Pancreas (tissue), 10 donors: ENCODE data around the gene RET. TPM values are rescaled to one million over a fixed set of nuclear protein-coding genes. Genes with fewer than 3 reads are reported as not detected.
A peak's percentile ranks its signal among the peaks of the same experiment; 100 is the strongest.

Experiments used
- ATAC-seq, 4 donors: fragments of 200-7000 bp; cut with Tn5 transposase; one replicate each; pipeline versions ENCODE4 v1.8.0 to v1.9.1; 2020; ENCODE audit warnings: mild to moderate bottlenecking in 4 of 4, moderate library complexity in 4 of 4
- DNase-seq, 6 donors: peaks; one replicate each; pipeline ENCODE4 v3.0.0-alpha.2; 2020
- FAIRE-seq: peaks from 2 replicates; lab custom pipeline; 2012; peaks lifted over from hg19 to GRCh38; lab: Jason Lieb, UNC
- H3K27ac ChIP-seq, 4 donors: fragments of 200-600 bp; sonication (generic); 1 replicate in 3 of 4; 2 replicates in 1 of 4; pipeline versions ENCODE4 v1.5.0 to v1.8.0; 2020
- H3K27me3 ChIP-seq, 4 donors: fragments of 200-600 bp; one replicate each; pipeline ENCODE4 v1.8.0; 2021
- H3K36me3 ChIP-seq, 3 donors: fragments of 200-600 bp; sonication (generic) in 1 of 3; one replicate each; pipeline versions ENCODE4 v1.5.0 to v1.8.0; 2020 to 2021
- H3K4me1 ChIP-seq, 3 donors: fragments of 200-600 bp; one replicate each; pipeline ENCODE4 v1.8.0; 2021
- H3K4me3 ChIP-seq, 4 donors: fragments of 200-600 bp; sonication (generic) in 2 of 4; one replicate each; pipeline versions ENCODE4 v1.5.0 to v1.8.0; 2020 to 2021
- H3K9me3 ChIP-seq, 4 donors: fragments of 200-600 bp; one replicate each; pipeline ENCODE4 v1.8.0; 2021
- WGBS, 2 donors: extraction: QIAGEN DNeasy Blood & Tissue Kit; methylation state at CpG; one replicate each; pipeline ENCODE4 v1.1.7; 2013; 5-methylcytosine and 5-hydroxymethylcytosine counted together
- intact Hi-C, 3 donors: fragments of 100-400 bp; cut with DNase I; formaldehyde crosslinking; loops; one replicate each; pipeline versions ENCODE4 v1.11.1 to v1.14.2; 2022
- polyA plus RNA-seq, 2 donors: library from polyadenylated mRNA; stranded (reverse); fragments of 200-250 nt; gene quantifications; one replicate each; pipeline ENCODE4 v1.2.3, GENCODE V29; 2013
- total RNA-seq, 6 donors: library from RNA; stranded (reverse); fragmentation: NEBNext Ultra II Directional in 4 of 6; extraction: Animal tissue kit (Norgen Biotek cat#: 25700) in 4 of 6; gene quantifications; one replicate each; pipeline versions ENCODE4 v1.2.1 to v1.2.4, GENCODE V29; 2021 to 2023
- TF ChIP-seq, protein P1 (sequence below), 4 donors: fragments of 200-600 bp; sonication (generic) in 3 of 4; IDR thresholded peaks; one replicate each; pipeline versions ENCODE4 v1.5.0 to v1.8.0; 2021; ENCODE audit warnings: antibody characterized with exemption in 4 of 4
- donor health status: healthy with polysubstance abuse.
- donor health status: DM: no; HTN: no; CAD: no; lungs with moderate emphysema.
- donor health status: DM: no; HTN: no; CAD: no.
- donor health status: control.
- donor health status: control.
- donor health status: Bipolar disorder and iron deficiency.
- donor health status: DM: yes; HTN: yes; CAD: no.
- donor health status: DM: no; HTN: no; CAD: no.
- donor health status: DM: no; HTN: no; CAD: no.
- donor health status: DM: yes; HTN: yes; CAD: no.

The RET gene
- total and polyA plus RNA-seq, 8 donors = 0.32 to 4.4 (median 0.83) TPM

GRCh38 chr10:43084812-43085211 lies 7.9 kb downstream of the RET start:
- FAIRE-seq (no peak), DNase-seq (peak in 1 of 6 donors; percentile 7), ATAC-seq (no peak)
- H3K4me1 ChIP-seq = peaks cover 0 to 8% (median 6%) of the 10 kb centered on the region in 3 donors
- no peak overlapping the region for H3K4me3 ChIP-seq
- intact Hi-C loops = no loop called here
- no peak overlapping the region for H3K27ac ChIP-seq
- H3K9me3 ChIP-seq = no peaks in the 10 kb centered on the region
- no peaks in the 10 kb centered on the region for H3K27me3 ChIP-seq
- H3K36me3 ChIP-seq = no peaks in the 10 kb centered on the region
- TF ChIP-seq, protein P1, sequence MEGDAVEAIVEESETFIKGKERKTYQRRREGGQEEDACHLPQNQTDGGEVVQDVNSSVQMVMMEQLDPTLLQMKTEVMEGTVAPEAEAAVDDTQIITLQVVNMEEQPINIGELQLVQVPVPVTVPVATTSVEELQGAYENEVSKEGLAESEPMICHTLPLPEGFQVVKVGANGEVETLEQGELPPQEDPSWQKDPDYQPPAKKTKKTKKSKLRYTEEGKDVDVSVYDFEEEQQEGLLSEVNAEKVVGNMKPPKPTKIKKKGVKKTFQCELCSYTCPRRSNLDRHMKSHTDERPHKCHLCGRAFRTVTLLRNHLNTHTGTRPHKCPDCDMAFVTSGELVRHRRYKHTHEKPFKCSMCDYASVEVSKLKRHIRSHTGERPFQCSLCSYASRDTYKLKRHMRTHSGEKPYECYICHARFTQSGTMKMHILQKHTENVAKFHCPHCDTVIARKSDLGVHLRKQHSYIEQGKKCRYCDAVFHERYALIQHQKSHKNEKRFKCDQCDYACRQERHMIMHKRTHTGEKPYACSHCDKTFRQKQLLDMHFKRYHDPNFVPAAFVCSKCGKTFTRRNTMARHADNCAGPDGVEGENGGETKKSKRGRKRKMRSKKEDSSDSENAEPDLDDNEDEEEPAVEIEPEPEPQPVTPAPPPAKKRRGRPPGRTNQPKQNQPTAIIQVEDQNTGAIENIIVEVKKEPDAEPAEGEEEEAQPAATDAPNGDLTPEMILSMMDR (IDR thresholded peaks at IDR 0.05) = no peak
- 85 to 89% methylated on average over 9 of the region's 9 CpGs for WGBS, 2 donors

DNA sequence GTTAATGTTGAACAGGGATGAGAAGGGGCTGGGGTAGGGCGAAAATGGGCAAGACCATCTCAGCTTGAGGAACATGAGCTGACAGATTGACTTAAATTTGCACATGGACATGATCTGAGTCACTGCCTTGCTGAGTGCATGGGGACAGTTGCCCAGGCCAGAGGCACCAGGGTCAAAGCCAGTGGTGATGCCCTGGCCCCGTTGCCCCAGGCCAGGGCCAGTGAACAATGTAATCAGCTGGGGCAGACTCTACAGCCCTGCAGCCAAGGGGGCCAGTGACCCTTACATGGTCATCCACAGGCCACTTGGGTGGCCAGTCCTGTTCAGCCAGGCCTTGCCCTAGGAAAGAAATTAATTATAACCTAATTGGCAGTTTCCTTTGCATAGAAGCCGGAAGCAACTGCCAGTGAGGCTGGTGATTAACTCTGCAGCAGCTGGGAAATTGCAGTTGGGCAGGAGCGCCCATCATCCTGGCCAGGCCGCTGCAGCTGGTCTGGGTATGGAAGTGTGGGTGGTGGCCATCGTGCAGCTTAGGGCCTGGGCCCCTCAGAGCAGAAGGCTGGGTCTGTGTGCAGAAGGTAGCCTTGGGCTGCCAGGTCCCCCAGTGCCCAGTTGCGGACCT lies 9.6 kb downstream of the RET start:
- 79 to 85% methylated on average over 7 of the region's 7 CpGs for WGBS, 2 donors
- FAIRE-seq = no peak
- TF ChIP-seq, protein P1 (IDR thresholded peaks at IDR 0.05) = no peak

DNA sequence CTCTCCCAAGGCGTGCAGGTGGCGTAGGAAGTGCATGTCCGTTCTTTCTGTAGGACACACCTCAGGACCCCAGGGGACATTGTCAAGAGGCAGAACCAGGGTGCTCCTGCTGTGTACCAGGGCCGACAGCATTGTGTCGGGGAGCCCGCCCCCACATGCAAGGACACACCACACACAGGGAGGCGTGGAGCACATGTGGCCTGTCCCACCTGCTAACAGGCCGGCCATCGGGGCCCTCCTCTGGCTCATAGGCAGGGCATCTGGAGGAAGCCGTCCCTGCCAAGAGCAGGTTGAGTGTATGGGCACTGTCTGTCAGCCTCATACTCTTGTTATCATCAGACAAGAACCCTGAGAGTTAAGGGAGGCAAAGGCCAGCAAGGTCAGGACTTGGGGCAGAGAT lies 12.7 kb downstream of the RET start:
- H3K27me3 ChIP-seq = no peaks in the 10 kb centered on the region
- H3K27ac ChIP-seq = no peak overlapping the region
- H3K4me3 ChIP-seq = no peak overlapping the region
- WGBS, 2 donors = 87 to 92% methylated on average over 10 of the region's 10 CpGs
- DNase-seq (no peak), FAIRE-seq (no peak), ATAC-seq (no peak)
- no peaks in the 10 kb centered on the region for H3K9me3 ChIP-seq
- intact Hi-C loops = no loop called here
- no peaks in the 10 kb centered on the region for H3K36me3 ChIP-seq
- TF ChIP-seq, protein P1 (IDR thresholded peaks at IDR 0.05) = no peak
- H3K4me1 ChIP-seq = no peaks in the 10 kb centered on the region

More for the DNA sequence above, 9.6 kb downstream of the RET start:
- H3K27me3 ChIP-seq = no peaks in the 10 kb centered on the region
- H3K4me1 ChIP-seq = peaks cover 0 to 8% (median 6%) of the 10 kb centered on the region in 3 donors
- H3K9me3 ChIP-seq = no peaks in the 10 kb centered on the region
- ATAC-seq (no peak), DNase-seq (no peak)
- intact Hi-C loops = no loop called here
- H3K4me3 ChIP-seq = no peak overlapping the region
- H3K27ac ChIP-seq = no peak overlapping the region
- H3K36me3 ChIP-seq = no peaks in the 10 kb centered on the region

DNA sequence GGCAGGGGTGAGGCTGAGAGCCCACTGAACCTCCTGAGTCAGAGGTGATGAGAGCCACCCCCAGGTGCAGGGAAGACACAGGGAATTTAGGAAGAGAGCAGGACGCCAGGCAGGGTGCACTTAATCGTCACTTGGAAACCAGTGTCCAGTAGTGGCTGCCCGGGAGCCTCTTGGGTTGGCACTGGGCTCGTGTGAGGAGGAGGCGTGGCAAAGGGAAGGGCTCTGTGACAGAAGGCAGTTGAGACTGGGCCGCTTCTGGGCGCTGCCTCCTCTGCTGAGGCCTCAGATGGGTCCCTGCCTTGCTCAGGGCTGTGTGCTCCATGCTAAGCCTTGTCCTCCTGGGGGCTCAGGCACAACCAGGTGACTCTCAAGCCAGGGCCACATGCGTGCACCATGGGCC lies 13.3 kb downstream of the RET start:
- intact Hi-C loops = no loop called here
- TF ChIP-seq, protein P1 (IDR thresholded peaks at IDR 0.05) = no peak
- Histone ChIP-seq H3K4me3 (no peak overlapping the region), H3K27me3 (no peaks in the 10 kb centered on the region), H3K27ac (no peak overlapping the region), H3K36me3 (no peaks in the 10 kb centered on the region), H3K4me1 (no peaks in the 10 kb centered on the region), H3K9me3 (no peaks in the 10 kb centered on the region)
- DNase-seq = peak in 2 of 6 donors; percentile 38 to 47
- FAIRE-seq = no peak
- ATAC-seq = peak; percentile 39 to 85 (median 75)
- 66 to 74% methylated on average over 8 of the region's 8 CpGs for WGBS, 2 donors

GRCh38 chr10:43090664-43091063 lies 13.8 kb downstream of the RET start:
- intact Hi-C loops = no loop called here
- DNase-seq (no peak), FAIRE-seq (no peak), ATAC-seq (no peak)
- H3K27me3 ChIP-seq = no peaks in the 10 kb centered on the region
- TF ChIP-seq, protein P1 (IDR thresholded peaks at IDR 0.05) = no peak
- H3K4me3 ChIP-seq = no peak overlapping the region
- WGBS, 2 donors = 87 to 88% methylated on average over 10 of the region's 10 CpGs
- no peaks in the 10 kb centered on the region for H3K36me3 ChIP-seq
- no peaks in the 10 kb centered on the region for H3K4me1 ChIP-seq
- no peaks in the 10 kb centered on the region for H3K9me3 ChIP-seq
- no peak overlapping the region for H3K27ac ChIP-seq
